SU-DHL-6 (cell line): Measurements from ENCODE around the gene SYT13.

Experiments
- H2AFZ ChIP-seq: fragments of 200-600 bp; sonication (generic); 2 replicates; pipeline ENCODE4 v1.6.1; 2014; ENCODE audit warnings: low read depth, mild to moderate bottlenecking, moderate library complexity, mixed read lengths, antibody characterized with exemption, low read length; ENCODE audit not compliant: severe bottlenecking
- H3F3A ChIP-seq: fragments of 200-600 bp; shearing (Covaris generic); 2 replicates; pipeline ENCODE4 v1.6.0; 2016; ENCODE audit warnings: antibody characterized with exemption, mild to moderate bottlenecking; ENCODE audit not compliant: insufficient read depth
- H3K27ac ChIP-seq: fragments of 200-600 bp; sonication (generic); 2 replicates; pipeline ENCODE4 v1.5.1; 2016; ENCODE audit warnings: low read depth, mild to moderate bottlenecking, low read length, moderate library complexity, mixed read lengths
- H3K27me3 ChIP-seq: fragments of 200-600 bp; sonication (generic), shearing (Covaris generic); 2 replicates; pipeline ENCODE4 v1.6.0; 2014; ENCODE audit warnings: mild to moderate bottlenecking, low read length
- H3K36me3 ChIP-seq: fragments of 200-600 bp; sonication (generic); 2 replicates; pipeline ENCODE4 v1.6.1; 2014; ENCODE audit warnings: mild to moderate bottlenecking, low read length, mixed read lengths
- H3K4me2 ChIP-seq: fragments of 300-600, 200-600 bp; shearing (Covaris generic), sonication (generic); 2 replicates; pipeline ENCODE4 v1.6.0; 2014; ENCODE audit warnings: low read length, low read depth, mild to moderate bottlenecking; ENCODE audit not compliant: poor library complexity, severe bottlenecking
- H3K4me3 ChIP-seq: fragments of 200-600 bp; sonication (generic); 2 replicates; pipeline ENCODE4 v1.5.1; 2014; ENCODE audit warnings: antibody characterized with exemption, low read length, mild to moderate bottlenecking, mixed read lengths; ENCODE audit not compliant: insufficient read depth, poor library complexity, severe bottlenecking
- H3K79me2 ChIP-seq: fragments of 200-600 bp; sonication (generic); 2 replicates; pipeline ENCODE4 v1.6.1; 2014; ENCODE audit warnings: mild to moderate bottlenecking, low read length, moderate library complexity; ENCODE audit not compliant: insufficient read depth
- H3K9ac ChIP-seq: fragments of 200-600 bp; sonication (generic); 2 replicates; pipeline ENCODE4 v1.7.0; 2014; ENCODE audit warnings: mild to moderate bottlenecking, low read length
- H3K9me2 ChIP-seq: fragments of 200-600 bp; sonication (generic); replicated peaks from 2 replicates; pipeline ENCODE4 v1.6.1; 2014; ENCODE audit warnings: low read length; ENCODE audit not compliant: insufficient read depth
- H3K9me3 ChIP-seq: fragments of 200-600 bp; sonication (generic); 2 replicates; pipeline ENCODE4 v1.6.1; 2014; ENCODE audit warnings: low read length, mixed read lengths; ENCODE audit not compliant: insufficient read depth
- H4K20me1 ChIP-seq: fragments of 200-600 bp; sonication (generic); 2 replicates; pipeline ENCODE4 v1.6.1; 2014; ENCODE audit warnings: low read depth, mild to moderate bottlenecking, antibody characterized with exemption, low read length, moderate library complexity, mixed read lengths
- EZH2phosphoT487 ChIP-seq: fragments of 200-600 bp; sonication (generic), shearing (Covaris generic); conservative IDR thresholded peaks from 2 replicates; pipeline ENCODE4 v1.6.1; 2018; ENCODE audit warnings: mild to moderate bottlenecking, antibody characterized with exemption, low read length, moderate library complexity, mixed read lengths
- TF ChIP-seq, protein P1 (sequence below): fragments of 200-600 bp; sonication (generic); IDR thresholded peaks from one replicate; pipeline ENCODE4 v1.5.1; 2017; ENCODE audit warnings: antibody characterized with exemption, mild to moderate bottlenecking, low read length, moderate library complexity; ENCODE audit not compliant: insufficient read depth, poor library complexity, severe bottlenecking

SYT13 gene

DNA sequence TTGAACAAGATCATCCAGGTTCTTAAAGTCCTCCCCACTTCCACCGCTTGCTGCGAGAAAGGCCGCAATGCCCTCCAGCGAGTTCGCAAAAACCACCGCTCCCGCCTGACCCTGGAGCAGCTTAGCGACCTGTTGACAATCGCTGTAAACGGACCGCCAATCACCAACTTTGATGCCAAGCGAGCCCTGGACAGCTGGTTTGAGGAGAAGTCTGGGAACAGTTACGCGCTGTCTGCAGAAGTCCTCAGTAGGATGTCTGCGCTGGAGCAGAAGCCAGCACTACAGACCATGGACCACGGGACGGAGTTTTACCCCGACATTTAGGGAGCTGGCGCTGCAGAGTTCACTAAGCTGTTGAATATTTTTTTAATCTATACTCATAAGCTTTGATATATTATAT, 58.3 kb downstream of the SYT13 start:
- no peaks in the 10 kb centered on the region for H3K9me3 ChIP-seq
- H2AFZ ChIP-seq = no peak overlapping the region
- TF ChIP-seq EZH2phosphoT487 = no peak
- TF ChIP-seq, protein P1, sequence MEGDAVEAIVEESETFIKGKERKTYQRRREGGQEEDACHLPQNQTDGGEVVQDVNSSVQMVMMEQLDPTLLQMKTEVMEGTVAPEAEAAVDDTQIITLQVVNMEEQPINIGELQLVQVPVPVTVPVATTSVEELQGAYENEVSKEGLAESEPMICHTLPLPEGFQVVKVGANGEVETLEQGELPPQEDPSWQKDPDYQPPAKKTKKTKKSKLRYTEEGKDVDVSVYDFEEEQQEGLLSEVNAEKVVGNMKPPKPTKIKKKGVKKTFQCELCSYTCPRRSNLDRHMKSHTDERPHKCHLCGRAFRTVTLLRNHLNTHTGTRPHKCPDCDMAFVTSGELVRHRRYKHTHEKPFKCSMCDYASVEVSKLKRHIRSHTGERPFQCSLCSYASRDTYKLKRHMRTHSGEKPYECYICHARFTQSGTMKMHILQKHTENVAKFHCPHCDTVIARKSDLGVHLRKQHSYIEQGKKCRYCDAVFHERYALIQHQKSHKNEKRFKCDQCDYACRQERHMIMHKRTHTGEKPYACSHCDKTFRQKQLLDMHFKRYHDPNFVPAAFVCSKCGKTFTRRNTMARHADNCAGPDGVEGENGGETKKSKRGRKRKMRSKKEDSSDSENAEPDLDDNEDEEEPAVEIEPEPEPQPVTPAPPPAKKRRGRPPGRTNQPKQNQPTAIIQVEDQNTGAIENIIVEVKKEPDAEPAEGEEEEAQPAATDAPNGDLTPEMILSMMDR = no peak

DNA sequence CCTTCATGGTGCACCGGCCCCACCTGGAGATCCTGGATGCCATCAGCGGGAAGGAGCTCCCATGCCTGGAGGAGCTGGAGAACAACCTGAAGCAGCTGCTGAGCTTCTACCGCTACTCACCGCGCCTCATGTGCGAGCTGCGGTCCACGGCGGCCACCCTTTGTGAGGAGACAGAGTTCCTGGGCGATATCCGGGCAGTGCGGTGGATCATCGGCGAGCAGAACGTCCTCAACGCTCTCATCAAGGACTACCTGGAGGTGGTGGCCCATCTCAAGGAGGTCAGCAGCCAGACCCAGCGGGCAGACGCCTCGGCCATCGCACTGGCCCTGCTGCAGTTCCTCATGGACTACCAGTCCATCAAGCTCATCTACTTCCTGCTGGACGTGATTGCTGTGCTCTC, 59.2 kb downstream of the SYT13 start:
- Histone ChIP-seq H3K79me2 (no peaks in the 10 kb centered on the region), H3K4me3 (no peak overlapping the region), H3K4me2 (no peak overlapping the region), H4K20me1 (no peaks in the 10 kb centered on the region), H2AFZ (no peak overlapping the region), H3K9me3 (no peaks in the 10 kb centered on the region), H3K9me2 (no peaks in the 10 kb centered on the region), H3K27me3 (no peaks in the 10 kb centered on the region), H3K27ac (no peak overlapping the region), H3K36me3 (no peaks in the 10 kb centered on the region), H3K9ac (no peak overlapping the region), H3F3A (no peaks in the 10 kb centered on the region)
- TF ChIP-seq, protein P1 = no peak
- TF ChIP-seq EZH2phosphoT487 = no peak

More for the DNA sequence above, 58.3 kb downstream of the SYT13 start:
- Histone ChIP-seq H3K27me3 (no peaks in the 10 kb centered on the region), H3K4me3 (no peak overlapping the region), H3K4me2 (no peak overlapping the region), H4K20me1 (no peaks in the 10 kb centered on the region), H3K9ac (no peak overlapping the region), H3F3A (no peaks in the 10 kb centered on the region), H3K9me2 (no peaks in the 10 kb centered on the region), H3K27ac (no peak overlapping the region), H3K36me3 (no peaks in the 10 kb centered on the region), H3K79me2 (no peaks in the 10 kb centered on the region)

DNA sequence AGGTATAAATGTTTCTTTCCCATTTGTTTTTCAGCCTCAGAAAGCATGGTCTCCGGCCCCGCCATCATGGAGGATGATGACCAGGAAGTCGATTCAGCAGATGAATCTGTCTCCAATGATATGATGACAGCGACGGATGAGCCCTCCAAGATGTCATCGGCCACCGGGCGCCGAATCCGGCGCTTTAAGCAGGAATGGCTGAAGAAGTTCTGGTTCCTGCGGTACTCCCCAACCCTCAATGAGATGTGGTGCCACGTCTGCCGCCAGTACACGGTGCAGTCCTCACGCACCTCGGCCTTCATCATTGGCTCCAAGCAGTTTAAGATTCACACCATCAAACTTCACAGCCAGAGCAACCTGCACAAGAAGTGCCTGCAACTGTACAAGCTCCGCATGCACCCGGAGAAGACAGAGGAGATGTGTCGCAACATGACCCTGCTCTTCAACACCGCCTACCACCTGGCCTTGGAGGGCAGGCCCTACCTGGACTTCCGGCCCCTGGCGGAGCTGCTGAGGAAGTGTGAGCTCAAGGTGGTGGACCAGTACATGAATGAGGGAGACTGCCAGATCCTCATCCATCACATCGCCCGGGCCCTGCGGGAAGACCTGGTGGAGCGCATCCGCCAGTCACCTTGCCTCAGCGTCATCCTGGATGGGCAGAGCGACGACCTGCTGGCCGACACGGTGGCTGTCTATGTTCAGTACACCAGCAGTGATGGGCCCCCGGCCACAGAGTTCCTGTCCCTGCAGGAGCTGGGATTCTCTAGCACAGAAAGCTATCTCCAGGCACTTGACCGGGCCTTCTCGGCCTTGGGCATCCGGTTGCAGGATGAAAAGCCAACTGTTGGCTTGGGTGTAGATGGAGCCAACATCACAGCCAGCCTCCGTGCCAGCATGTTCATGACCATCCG, 59.9 kb downstream of the SYT13 start:
- no peaks in the 10 kb centered on the region for H3K9me2 ChIP-seq
- no peaks in the 10 kb centered on the region for H3K9me3 ChIP-seq
- H3K36me3 ChIP-seq = no peaks in the 10 kb centered on the region
- TF ChIP-seq EZH2phosphoT487 = no peak
- TF ChIP-seq, protein P1 = no peak
- H3K27ac ChIP-seq = no peak overlapping the region
- H3K4me3 ChIP-seq = no peak overlapping the region
- no peak overlapping the region for H2AFZ ChIP-seq
- no peaks in the 10 kb centered on the region for H4K20me1 ChIP-seq
- no peaks in the 10 kb centered on the region for H3K27me3 ChIP-seq
- no peaks in the 10 kb centered on the region for H3F3A ChIP-seq
- H3K4me2 ChIP-seq = no peak overlapping the region
- H3K9ac ChIP-seq = no peak overlapping the region
- H3K79me2 ChIP-seq = no peaks in the 10 kb centered on the region
